K562 (cell line): Measurements from ENCODE around the gene CNPY2. TPM values are rescaled to one million over a fixed set of nuclear protein-coding genes. Genes with fewer than 3 reads are reported as not detected.
A peak's percentile ranks its signal among the peaks of the same experiment; 100 is the strongest.

Experiments used
- C11orf30 ChIP-seq: fragments of 450-650 bp; IDR thresholded peaks from 2 replicates; pipeline ENCODE4 v1.6.1; 2016; ENCODE audit warnings: low read depth, mild to moderate bottlenecking
- EP400 ChIP-seq: fragments of 450-650 bp; IDR thresholded peaks from 2 replicates; pipeline ENCODE4 v1.6.1; 2017; ENCODE audit warnings: antibody characterized with exemption, mild to moderate bottlenecking, moderate library complexity
- ETV5 ChIP-seq: sonication (generic); formaldehyde crosslinking; IDR thresholded peaks from 2 replicates; pipeline ENCODE4 v1.4.0; 2020; ENCODE audit warnings: low read depth, mild to moderate bottlenecking, missing genetic modification reagents
- POLR3G ChIP-seq: IDR thresholded peaks from 2 replicates; pipeline ENCODE4 v1.6.1; 2011; ENCODE audit not compliant: insufficient read length, insufficient replicate concordance; ENCODE audit errors: extremely low read depth
- RBM25 ChIP-seq: fragments of 200-400 bp; formaldehyde crosslinking; IDR thresholded peaks from 2 replicates; pipeline ENCODE4 v1.6.1; 2018; ENCODE audit warnings: low read length, low read depth, moderate library complexity; ENCODE audit not compliant: severe bottlenecking
- SAP30 ChIP-seq: fragments of 200-600 bp; sonication (generic); IDR thresholded peaks from 2 replicates; pipeline ENCODE4 v1.6.1; 2012; ENCODE audit warnings: borderline replicate concordance, low read depth, mild to moderate bottlenecking, moderate library complexity, low read length, control low read depth, inconsistent platforms; ENCODE audit not compliant: insufficient read depth, poor library complexity, severe bottlenecking
- polyA plus RNA-seq, 8 experiments: library from polyadenylated mRNA; depleted of rRNA in 4 of 8; stranded (reverse) in 5 of 8; unstranded in 3 of 8; fragments of >200 nt; fragmentation: Nextera tagmentation in 2 of 8; fragmentation: Illumina TruSeq in 1 of 8; extraction: Ambion mirVana in 2 of 8; extraction: Trizol in 1 of 8; gene quantifications; 2 replicates each; pipeline versions ENCODE4 v1.2.1 to v1.2.3, GENCODE V29; 2011 to 2014; ENCODE audit warnings: inconsistent platforms in 1 of 8, missing spikeins in 1 of 8
- total RNA-seq, 7 experiments: library from RNA; depleted of rRNA in 6 of 7; stranded (reverse); fragments of >200 nt in 6 of 7; fragmentation: Illumina TruSeq in 2 of 7; extraction: Trizol in 2 of 7; gene quantifications; 2 replicates each; pipeline versions ENCODE4 v1.2.1 to v1.2.3, GENCODE V29; 2011 to 2021; ENCODE audit warnings: low replicate concordance in 1 of 7
- TF ChIP-seq, protein P1 (sequence below), 2 experiments: fragments of 450-650 bp in 1 of 2; sonication (generic) in 1 of 2; formaldehyde crosslinking in 1 of 2; IDR thresholded peaks in 1 of 2; conservative IDR thresholded peaks in 1 of 2; 2 replicates each; pipeline versions ENCODE4 v1.6.1 to v1.8.1; 2016 to 2023; ENCODE audit warnings: mild to moderate bottlenecking in 2 of 2, moderate library complexity in 2 of 2, inconsistent platforms in 1 of 2, missing genetic modification reagents in 1 of 2
- TF ChIP-seq, protein P2 (sequence below): IDR thresholded peaks from 2 replicates; pipeline ENCODE4 v1.6.1; 2012; ENCODE audit warnings: low read depth, low read length, improper control_type of control experiment, borderline replicate concordance
- TF ChIP-seq, protein P3 (sequence below), 3 experiments: IDR thresholded peaks in 2 of 3; conservative IDR thresholded peaks in 1 of 3; 2 replicates each; pipeline ENCODE4 v1.5.1; 2011 to 2012; ENCODE audit warnings: low read length in 3 of 3, mild to moderate bottlenecking in 3 of 3, control low read depth in 2 of 3, improper control_type of control experiment in 1 of 3, inconsistent platforms in 1 of 3, low read depth in 1 of 3, mixed read lengths in 1 of 3, moderate library complexity in 1 of 3; ENCODE audit not compliant: insufficient read depth in 2 of 3
- TF ChIP-seq, protein P4 (sequence below), 2 experiments: fragments of 450-650 bp; conservative IDR thresholded peaks; 2 replicates each; pipeline ENCODE4 v1.6.1; 2017; ENCODE audit warnings: mild to moderate bottlenecking in 2 of 2, moderate library complexity in 2 of 2
- TF ChIP-seq, protein P5 (sequence below): fragments of 450-650 bp; IDR thresholded peaks from 2 replicates; pipeline ENCODE4 v1.6.1; 2016
- TF ChIP-seq, protein P6 (sequence below): fragments of 450-650 bp; IDR thresholded peaks from 2 replicates; pipeline ENCODE4 v1.6.1; 2017; ENCODE audit warnings: antibody characterized with exemption

The CNPY2 gene
- total and polyA plus RNA-seq, 9 of the 15 experiments (the other 6 are each of a cell fraction or from before 2014, with no cell fraction given) = 33.8 to 190 (median 138) TPM

DNA sequence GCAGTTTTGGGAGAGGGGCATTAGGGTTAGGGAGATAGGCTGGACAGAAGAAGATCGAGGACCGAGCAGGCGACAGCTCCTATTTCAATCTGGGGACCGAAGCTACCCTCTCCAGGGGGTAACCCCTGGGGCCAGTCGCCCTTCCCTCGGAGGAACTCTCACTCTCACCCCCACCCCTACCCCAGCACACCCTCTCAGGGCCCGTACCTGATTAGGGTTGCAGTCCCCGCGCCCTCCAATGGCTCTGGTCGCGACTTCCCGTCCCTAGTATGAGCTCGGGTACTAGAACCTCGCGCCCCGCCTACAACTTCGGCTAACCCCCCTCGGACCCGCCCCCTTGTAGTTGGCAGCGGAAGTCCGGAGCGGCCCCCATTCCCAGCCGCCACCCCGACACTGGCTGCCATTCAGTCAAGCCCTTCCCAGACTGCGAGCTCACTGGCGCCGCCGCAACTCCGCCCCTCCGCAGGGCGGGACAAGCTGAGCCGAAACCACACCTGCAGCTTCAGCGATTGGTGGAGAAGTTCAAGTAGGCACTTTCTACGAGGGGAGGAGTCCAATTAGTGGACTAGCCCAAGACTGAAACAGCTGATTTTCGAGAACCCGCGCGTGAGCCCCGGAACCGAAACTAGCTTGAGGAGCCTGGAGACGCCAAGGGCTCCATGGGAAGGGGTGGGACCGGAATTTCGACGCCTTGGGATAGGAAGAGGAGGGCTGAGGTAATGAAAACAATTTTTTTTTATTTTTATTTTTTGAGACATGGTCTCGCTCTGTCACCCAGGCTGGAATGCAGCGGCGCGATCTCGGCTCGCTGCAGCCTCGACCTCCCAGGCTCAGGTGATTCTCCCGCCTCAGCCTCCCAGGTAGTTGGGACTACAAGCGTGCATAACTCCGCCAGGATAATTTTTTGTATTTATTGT lies 44.3 kb upstream of the CNPY2 start, which contains the start of gene STAT2 (continued):
- TF ChIP-seq, protein P1, sequence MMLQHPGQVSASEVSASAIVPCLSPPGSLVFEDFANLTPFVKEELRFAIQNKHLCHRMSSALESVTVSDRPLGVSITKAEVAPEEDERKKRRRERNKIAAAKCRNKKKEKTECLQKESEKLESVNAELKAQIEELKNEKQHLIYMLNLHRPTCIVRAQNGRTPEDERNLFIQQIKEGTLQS (IDR thresholded peaks at IDR 0.05) = no peak
- TF ChIP-seq, protein P1 (CRISPR knock-in tag; conservative IDR thresholded peaks at IDR 0.05) = 0 out of 2 replicates have a peak, but pooled peaks have one; percentile 13
- TF ChIP-seq SAP30 (peak; percentile 44), POLR3G (no peak), C11orf30 (0 out of 2 replicates have a peak, but pooled peaks have one; percentile 48), ETV5 (peak; percentile 84; the same call in 1 of the 2 replicates), RBM25 (peak; percentile 15), EP400 (peak; percentile 61)
- TF ChIP-seq, protein P2, sequence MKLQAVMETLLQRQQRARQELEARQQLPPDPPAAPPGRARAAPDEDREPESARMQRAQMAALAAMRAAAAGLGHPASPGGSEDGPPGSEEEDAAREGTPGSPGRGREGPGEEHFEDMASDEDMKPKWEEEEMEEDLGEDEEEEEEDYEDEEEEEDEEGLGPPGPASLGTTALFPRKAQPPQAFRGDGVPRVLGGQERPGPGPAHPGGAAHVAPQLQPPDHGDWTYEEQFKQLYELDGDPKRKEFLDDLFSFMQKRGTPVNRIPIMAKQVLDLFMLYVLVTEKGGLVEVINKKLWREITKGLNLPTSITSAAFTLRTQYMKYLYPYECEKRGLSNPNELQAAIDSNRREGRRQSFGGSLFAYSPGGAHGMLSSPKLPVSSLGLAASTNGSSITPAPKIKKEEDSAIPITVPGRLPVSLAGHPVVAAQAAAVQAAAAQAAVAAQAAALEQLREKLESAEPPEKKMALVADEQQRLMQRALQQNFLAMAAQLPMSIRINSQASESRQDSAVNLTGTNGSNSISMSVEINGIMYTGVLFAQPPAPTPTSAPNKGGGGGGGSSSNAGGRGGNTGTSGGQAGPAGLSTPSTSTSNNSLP = no peak
- TF ChIP-seq, protein P3, sequence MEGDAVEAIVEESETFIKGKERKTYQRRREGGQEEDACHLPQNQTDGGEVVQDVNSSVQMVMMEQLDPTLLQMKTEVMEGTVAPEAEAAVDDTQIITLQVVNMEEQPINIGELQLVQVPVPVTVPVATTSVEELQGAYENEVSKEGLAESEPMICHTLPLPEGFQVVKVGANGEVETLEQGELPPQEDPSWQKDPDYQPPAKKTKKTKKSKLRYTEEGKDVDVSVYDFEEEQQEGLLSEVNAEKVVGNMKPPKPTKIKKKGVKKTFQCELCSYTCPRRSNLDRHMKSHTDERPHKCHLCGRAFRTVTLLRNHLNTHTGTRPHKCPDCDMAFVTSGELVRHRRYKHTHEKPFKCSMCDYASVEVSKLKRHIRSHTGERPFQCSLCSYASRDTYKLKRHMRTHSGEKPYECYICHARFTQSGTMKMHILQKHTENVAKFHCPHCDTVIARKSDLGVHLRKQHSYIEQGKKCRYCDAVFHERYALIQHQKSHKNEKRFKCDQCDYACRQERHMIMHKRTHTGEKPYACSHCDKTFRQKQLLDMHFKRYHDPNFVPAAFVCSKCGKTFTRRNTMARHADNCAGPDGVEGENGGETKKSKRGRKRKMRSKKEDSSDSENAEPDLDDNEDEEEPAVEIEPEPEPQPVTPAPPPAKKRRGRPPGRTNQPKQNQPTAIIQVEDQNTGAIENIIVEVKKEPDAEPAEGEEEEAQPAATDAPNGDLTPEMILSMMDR (IDR thresholded peaks at IDR 0.05 in 2 of 3, conservative IDR thresholded peaks at IDR 0.05 in 1 of 3; ENCODE audit: insufficient read depth in 2 of 3, low read depth in 1 of 3, low read length in 3 of 3) = peak in 1 of 3 experiments; percentile 19; a peak in 1 of 6 replicates
- TF ChIP-seq, protein P4, sequence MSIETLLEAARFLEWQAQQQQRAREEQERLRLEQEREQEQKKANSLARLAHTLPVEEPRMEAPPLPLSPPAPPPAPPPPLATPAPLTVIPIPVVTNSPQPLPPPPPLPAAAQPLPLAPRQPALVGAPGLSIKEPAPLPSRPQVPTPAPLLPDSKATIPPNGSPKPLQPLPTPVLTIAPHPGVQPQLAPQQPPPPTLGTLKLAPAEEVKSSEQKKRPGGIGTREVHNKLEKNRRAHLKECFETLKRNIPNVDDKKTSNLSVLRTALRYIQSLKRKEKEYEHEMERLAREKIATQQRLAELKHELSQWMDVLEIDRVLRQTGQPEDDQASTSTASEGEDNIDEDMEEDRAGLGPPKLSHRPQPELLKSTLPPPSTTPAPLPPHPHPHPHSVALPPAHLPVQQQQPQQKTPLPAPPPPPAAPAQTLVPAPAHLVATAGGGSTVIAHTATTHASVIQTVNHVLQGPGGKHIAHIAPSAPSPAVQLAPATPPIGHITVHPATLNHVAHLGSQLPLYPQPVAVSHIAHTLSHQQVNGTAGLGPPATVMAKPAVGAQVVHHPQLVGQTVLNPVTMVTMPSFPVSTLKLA (conservative IDR thresholded peaks at IDR 0.05) = peak; percentile 81 to 88
- TF ChIP-seq, protein P5, sequence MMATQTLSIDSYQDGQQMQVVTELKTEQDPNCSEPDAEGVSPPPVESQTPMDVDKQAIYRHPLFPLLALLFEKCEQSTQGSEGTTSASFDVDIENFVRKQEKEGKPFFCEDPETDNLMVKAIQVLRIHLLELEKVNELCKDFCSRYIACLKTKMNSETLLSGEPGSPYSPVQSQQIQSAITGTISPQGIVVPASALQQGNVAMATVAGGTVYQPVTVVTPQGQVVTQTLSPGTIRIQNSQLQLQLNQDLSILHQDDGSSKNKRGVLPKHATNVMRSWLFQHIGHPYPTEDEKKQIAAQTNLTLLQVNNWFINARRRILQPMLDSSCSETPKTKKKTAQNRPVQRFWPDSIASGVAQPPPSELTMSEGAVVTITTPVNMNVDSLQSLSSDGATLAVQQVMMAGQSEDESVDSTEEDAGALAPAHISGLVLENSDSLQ = peak; percentile 97
- TF ChIP-seq, protein P6, sequence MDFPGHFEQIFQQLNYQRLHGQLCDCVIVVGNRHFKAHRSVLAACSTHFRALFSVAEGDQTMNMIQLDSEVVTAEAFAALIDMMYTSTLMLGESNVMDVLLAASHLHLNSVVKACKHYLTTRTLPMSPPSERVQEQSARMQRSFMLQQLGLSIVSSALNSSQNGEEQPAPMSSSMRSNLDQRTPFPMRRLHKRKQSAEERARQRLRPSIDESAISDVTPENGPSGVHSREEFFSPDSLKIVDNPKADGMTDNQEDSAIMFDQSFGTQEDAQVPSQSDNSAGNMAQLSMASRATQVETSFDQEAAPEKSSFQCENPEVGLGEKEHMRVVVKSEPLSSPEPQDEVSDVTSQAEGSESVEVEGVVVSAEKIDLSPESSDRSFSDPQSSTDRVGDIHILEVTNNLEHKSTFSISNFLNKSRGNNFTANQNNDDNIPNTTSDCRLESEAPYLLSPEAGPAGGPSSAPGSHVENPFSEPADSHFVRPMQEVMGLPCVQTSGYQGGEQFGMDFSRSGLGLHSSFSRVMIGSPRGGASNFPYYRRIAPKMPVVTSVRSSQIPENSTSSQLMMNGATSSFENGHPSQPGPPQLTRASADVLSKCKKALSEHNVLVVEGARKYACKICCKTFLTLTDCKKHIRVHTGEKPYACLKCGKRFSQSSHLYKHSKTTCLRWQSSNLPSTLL = peak; percentile 88
